Astrocyte of the cerebellum (primary cell): ENCODE measurements around the gene FCER2.

Experiments used
- DNase-seq: peaks from one replicate; pipeline ENCODE4 v3.0.0-alpha.2; 2011; ENCODE audit warnings: low read depth
- H3K4me3 ChIP-seq: 2 replicates; pipeline ENCODE4 v1.5.1; 2011; ENCODE audit warnings: mild to moderate bottlenecking, low read depth, low read length, moderate library complexity
- in situ Hi-C: cut with HindIII; loops from 2 replicates; pipeline ENCODE4 v1.10.0; 2017; ENCODE audit warnings: low sequenced_read_pairs
- TF ChIP-seq, protein P1 (sequence below): IDR thresholded peaks from 2 replicates; pipeline ENCODE4 v1.5.1; 2012; ENCODE audit warnings: low read length, low read depth, moderate library complexity, mild to moderate bottlenecking; ENCODE audit errors: missing control alignments

The FCER2 gene

DNA sequence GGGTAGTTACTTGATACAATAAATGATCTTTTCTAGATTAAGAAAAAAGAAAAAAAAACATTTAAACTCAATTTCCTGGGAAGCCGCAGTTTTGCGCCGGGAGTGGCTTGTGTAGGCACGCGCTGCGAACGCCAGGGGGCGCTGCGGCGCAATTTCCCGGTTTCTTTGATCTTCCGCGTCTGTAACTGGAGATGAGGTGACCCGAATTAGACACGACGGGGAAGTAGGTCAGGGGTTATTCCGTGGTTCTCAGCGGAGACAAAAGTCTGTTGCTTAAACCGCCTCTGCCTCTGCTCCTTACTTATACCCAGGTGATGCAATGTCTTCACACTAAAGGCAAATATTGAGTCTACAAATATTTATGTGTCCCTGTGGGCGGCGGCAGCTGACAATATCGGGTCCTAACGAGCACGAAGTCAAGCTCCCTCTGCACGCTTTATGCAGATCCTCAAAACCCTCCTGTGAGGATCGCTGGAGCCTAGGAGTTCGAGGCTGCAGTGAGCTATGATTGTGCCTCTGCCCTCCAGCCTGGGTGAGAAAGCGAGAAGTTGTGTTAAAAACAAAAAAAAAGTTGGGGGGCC lies 49.8 kb downstream of the FCER2 start:
- DNase-seq, result peak; percentile 29
- in situ Hi-C loops, result no loop called here
- TF ChIP-seq, protein P1, sequence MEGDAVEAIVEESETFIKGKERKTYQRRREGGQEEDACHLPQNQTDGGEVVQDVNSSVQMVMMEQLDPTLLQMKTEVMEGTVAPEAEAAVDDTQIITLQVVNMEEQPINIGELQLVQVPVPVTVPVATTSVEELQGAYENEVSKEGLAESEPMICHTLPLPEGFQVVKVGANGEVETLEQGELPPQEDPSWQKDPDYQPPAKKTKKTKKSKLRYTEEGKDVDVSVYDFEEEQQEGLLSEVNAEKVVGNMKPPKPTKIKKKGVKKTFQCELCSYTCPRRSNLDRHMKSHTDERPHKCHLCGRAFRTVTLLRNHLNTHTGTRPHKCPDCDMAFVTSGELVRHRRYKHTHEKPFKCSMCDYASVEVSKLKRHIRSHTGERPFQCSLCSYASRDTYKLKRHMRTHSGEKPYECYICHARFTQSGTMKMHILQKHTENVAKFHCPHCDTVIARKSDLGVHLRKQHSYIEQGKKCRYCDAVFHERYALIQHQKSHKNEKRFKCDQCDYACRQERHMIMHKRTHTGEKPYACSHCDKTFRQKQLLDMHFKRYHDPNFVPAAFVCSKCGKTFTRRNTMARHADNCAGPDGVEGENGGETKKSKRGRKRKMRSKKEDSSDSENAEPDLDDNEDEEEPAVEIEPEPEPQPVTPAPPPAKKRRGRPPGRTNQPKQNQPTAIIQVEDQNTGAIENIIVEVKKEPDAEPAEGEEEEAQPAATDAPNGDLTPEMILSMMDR, result peak; percentile 94
- H3K4me3 ChIP-seq, result peak overlapping the region; percentile 23

- no peak overlapping the region for H3K4me3 ChIP-seq
- in situ Hi-C loops, result no loop called here
- no peak for DNase-seq
- TF ChIP-seq, protein P1, result no peak
Measured at GRCh38 chr19:7650148-7650547, 51.8 kb downstream of the FCER2 start.

- DNase-seq, result no peak
- no peak overlapping the region for H3K4me3 ChIP-seq
- TF ChIP-seq, protein P1, result no peak
- in situ Hi-C loops, result no loop called here
Measured at GRCh38 chr19:7648265-7649014, 53.5 kb downstream of the FCER2 start.

GRCh38 chr19:7647156-7647555 lies 54.8 kb downstream of the FCER2 start:
- in situ Hi-C loops, result no loop called here
- TF ChIP-seq, protein P1, result no peak
- DNase-seq, result no peak
- no peak overlapping the region for H3K4me3 ChIP-seq

DNA sequence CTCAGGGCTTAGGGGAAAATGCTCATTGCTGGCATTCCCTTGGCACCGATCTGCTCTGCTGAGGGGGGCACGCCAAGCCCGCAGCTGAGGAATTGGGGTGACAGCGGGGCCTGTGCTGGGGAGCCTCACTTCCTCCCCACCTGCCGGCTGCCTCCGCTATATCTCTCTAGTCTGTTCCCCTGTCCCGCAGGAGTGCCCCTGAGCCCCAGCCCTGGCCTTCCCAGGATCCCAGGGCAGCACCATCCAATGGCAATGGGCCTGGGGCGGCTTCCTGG lies 55.6 kb downstream of the FCER2 start:
- no peak for DNase-seq
- H3K4me3 ChIP-seq, result no peak overlapping the region
- in situ Hi-C loops, result no loop called here
- TF ChIP-seq, protein P1, result no peak

GRCh38 chr19:7645656-7646425 lies 56.1 kb downstream of the FCER2 start:
- TF ChIP-seq, protein P1, result no peak
- DNase-seq, result no peak
- no peak overlapping the region for H3K4me3 ChIP-seq
- in situ Hi-C loops, result no loop called here
